Mammary epithelial cell (primary cell): Measurements from ENCODE around the gene COL18A1.

Experiments
- CTCF ChIP-seq, 2 donors: IDR thresholded peaks in 1 of 2; conservative IDR thresholded peaks in 1 of 2; 2 replicates each; pipeline ENCODE4 v1.5.1; 2011 to 2012; ENCODE audit warnings: inconsistent platforms in 2 of 2, low read length in 2 of 2, mild to moderate bottlenecking in 2 of 2, control low read depth in 1 of 2, low read depth in 1 of 2; ENCODE audit not compliant: insufficient read depth in 1 of 2; ENCODE audit errors: extremely low read depth in 1 of 2
- EZH2 ChIP-seq: IDR thresholded peaks from 2 replicates; pipeline ENCODE4 v1.6.1; 2012; ENCODE audit warnings: low read length, inconsistent platforms, borderline replicate concordance

DNA sequence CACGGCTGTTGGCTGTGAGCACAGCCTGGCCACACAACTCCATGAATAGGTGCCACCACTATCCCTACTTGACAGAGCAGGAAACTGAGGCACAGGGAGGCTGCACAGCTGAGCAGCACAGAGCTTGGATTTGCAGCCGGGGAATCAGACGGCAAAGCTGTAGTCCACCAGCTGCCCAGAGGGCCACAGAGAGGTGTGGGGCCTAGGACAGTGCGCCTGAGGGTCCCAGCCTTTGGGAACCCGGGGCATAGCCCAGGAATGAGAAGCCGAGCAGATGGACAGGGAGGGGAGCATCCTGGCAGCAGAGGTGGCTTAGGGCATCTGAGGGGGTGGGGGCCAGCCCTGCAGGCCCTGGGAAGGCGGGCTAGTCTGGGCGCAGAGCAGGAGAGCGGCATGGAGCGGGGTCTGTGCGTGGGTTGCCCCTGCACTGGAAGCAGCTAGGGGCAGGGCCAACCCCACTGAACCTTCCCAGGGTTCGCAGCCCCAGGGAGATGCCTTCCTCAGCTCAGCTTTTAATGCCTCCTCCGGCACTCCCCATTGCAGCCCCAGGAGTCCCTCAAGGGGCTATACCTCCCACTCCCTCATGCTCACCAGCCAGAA lies 46.2 kb upstream of the COL18A1 start:
- TF ChIP-seq CTCF (conservative IDR thresholded peaks at IDR 0.05 in 1 of 2, IDR thresholded peaks at IDR 0.05 in 1 of 2; ENCODE audit: extremely low read depth in 1 of 2, insufficient read depth in 1 of 2, low read depth in 1 of 2, low read length in 2 of 2) (no peak), EZH2 (no peak)
